Gastroesophageal sphincter (tissue), 3 donors: ENCODE measurements around the gene DNAI2.

Experiments
- POLR2AphosphoS5 ChIP-seq: sonication (generic); formaldehyde crosslinking; IDR thresholded peaks from one replicate; pipeline ENCODE4 v1.6.1; 2017; ENCODE audit warnings: antibody characterized with exemption
- TF ChIP-seq, protein P1 (sequence below), 4 experiments: fragments of 200-600 bp in 2 of 4; fragments of 450-650 bp in 2 of 4; sonication (generic) in 1 of 4; IDR thresholded peaks; one replicate each; pipeline ENCODE4 v1.5.1; 2017 to 2019; ENCODE audit warnings: antibody characterized with exemption in 4 of 4, mild to moderate bottlenecking in 2 of 4, moderate library complexity in 2 of 4

DNA sequence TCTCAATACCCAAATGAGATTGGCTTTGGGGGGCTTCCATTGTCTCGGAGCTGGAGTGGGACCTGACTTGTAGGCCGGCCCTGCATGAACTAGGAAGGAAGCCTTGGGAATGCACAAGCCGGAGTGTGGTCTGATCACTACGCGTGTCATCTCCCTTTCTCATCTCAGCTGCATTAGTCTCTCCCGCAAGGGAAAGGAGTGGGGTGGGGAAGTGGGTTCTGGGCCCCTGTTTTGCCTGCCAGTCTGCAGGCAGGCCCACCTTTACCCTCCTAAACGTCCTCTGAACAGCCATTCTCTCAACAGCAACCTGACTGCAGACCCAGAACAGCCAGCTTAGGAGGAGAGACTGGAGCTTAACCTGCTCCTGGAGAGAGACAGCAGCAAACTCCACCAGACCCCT is 11.4 kb upstream of the DNAI2 start:
- TF ChIP-seq, protein P1, sequence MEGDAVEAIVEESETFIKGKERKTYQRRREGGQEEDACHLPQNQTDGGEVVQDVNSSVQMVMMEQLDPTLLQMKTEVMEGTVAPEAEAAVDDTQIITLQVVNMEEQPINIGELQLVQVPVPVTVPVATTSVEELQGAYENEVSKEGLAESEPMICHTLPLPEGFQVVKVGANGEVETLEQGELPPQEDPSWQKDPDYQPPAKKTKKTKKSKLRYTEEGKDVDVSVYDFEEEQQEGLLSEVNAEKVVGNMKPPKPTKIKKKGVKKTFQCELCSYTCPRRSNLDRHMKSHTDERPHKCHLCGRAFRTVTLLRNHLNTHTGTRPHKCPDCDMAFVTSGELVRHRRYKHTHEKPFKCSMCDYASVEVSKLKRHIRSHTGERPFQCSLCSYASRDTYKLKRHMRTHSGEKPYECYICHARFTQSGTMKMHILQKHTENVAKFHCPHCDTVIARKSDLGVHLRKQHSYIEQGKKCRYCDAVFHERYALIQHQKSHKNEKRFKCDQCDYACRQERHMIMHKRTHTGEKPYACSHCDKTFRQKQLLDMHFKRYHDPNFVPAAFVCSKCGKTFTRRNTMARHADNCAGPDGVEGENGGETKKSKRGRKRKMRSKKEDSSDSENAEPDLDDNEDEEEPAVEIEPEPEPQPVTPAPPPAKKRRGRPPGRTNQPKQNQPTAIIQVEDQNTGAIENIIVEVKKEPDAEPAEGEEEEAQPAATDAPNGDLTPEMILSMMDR (IDR thresholded peaks at IDR 0.05) = no peak
- no peak for TF ChIP-seq POLR2AphosphoS5
